Fibroblast of skin of back (primary cell): Measurements from ENCODE around the gene NEUROG1.
A peak's percentile ranks its signal among the peaks of the same experiment; 100 is the strongest.

Experiments
- DNase-seq: peaks from one replicate; pipeline ENCODE4 v3.0.0-alpha.2; 2013

The NEUROG1 gene

GRCh38 chr5:135564331-135564730, 28.6 kb upstream of the NEUROG1 start:
- no peak for DNase-seq

- no peak for DNase-seq
Measured at GRCh38 chr5:135561266-135561665, 25.5 kb upstream of the NEUROG1 start.

DNA sequence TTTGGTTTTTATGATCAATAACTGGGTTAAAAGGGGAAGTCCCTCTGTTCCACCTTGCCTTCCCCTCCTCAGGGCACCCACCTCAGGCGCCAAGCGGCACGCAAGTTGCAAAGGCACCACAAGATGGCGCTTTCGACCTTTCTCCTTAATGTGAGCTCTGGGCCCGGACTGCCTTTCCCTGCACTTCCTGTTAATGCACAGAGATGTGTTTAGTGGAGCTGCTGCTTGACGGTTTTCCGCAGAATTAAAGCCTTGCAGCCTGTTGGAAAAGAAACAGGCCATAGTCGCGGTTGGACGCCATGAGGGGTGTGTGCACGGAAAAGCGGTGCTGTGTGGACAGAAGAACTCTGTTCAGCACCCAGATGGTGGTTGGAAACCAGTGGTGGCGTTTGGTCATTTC, 25.1 kb upstream of the NEUROG1 start:
- peak; percentile 71 for DNase-seq

- DNase-seq, result peak; percentile 29
Measured at GRCh38 chr5:135559354-135559753, 23.6 kb upstream of the NEUROG1 start.

GRCh38 chr5:135557076-135557838, 21.5 kb upstream of the NEUROG1 start:
- DNase-seq, result no peak

- no peak for DNase-seq
Measured at GRCh38 chr5:135556620-135557019, 20.9 kb upstream of the NEUROG1 start.

DNA sequence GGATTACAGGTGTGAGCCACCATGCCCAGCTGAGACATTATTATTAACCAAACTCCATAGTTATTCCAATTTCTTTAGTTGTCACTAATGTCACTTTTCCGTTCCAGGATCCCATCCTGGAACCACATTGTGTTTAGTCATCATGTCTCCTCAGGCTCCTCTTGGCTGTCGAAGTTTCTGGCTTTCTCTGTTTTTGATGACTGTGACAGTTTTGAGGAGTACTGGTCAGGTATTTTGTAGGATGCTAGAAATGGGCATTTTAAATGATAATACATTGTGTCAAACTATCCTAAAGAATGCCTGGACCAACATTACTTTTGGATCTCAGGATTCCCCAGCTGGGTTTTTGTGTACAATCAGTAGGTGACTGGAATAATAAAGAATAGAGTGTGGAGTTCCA, 19.8 kb upstream of the NEUROG1 start:
- DNase-seq, result no peak

- peak; percentile 25 for DNase-seq
Measured at GRCh38 chr5:135553688-135554462, 18.1 kb upstream of the NEUROG1 start.

- peak; percentile 66 for DNase-seq
Measured at GRCh38 chr5:135551593-135552447, 16.1 kb upstream of the NEUROG1 start.

GRCh38 chr5:135549413-135549812, 13.6 kb upstream of the NEUROG1 start:
- no peak for DNase-seq

DNA sequence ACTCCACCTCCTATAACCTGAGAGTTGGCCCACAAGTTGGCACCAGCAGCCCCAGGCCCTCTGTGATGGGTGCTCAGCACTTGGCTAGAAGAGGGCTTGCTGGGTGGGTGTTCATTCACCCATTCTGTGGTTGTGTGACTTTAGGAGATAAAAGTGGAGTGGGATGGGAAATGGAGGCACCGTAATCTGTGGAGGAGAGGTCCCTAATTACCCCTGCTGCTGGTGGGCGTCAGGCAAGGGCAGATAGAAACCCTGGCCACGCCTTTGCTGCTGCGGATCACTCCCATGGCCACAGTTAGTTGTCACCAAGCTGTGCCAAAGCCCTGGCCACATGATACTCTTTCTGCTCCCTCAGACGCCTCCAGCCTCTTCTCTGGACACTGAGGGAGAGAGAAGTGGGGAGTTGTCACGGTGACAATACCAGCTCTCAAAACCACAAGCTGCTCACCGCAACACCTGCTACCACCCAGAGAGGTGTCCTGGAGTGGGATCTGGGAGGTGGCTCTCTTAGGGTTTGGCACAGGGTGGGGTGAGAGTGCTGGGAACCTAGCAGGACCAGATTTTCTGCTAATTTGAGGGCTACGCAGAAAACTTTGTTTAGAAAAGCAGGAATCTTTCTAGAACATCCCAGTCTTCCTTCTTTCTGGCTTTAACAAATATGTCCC, 12.0 kb upstream of the NEUROG1 start:
- no peak for DNase-seq

GRCh38 chr5:135546912-135547311, 11.1 kb upstream of the NEUROG1 start:
- no peak for DNase-seq

- DNase-seq, result no peak
Measured at GRCh38 chr5:135546101-135546500, 10.3 kb upstream of the NEUROG1 start.

DNA sequence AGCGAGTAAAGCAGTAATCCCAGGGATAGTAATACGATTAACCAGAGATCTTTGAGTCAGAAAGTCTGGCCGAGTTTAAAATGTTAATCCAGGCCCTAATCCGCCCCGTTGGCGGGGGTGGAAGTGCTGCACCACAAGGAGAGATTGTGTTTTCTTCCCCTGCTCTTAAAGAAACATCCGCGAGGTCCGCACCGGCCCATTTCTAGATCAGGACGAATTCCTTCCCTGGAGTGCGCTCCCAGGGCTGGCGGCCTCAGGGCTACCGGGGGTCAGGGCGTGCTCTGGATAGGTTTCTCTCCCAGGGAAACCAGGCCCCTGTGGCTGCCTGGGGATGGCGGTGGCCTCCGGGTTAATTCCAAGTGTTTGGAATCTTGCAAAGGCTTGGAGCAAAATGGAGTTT, 9.3 kb upstream of the NEUROG1 start:
- DNase-seq, result no peak

- DNase-seq, result peak; percentile 11
Measured at GRCh38 chr5:135543485-135544304, 7.9 kb upstream of the NEUROG1 start.

GRCh38 chr5:135543001-135543484, 7.3 kb upstream of the NEUROG1 start:
- DNase-seq, result no peak

GRCh38 chr5:135541807-135542502, 6.2 kb upstream of the NEUROG1 start:
- DNase-seq, result no peak

DNA sequence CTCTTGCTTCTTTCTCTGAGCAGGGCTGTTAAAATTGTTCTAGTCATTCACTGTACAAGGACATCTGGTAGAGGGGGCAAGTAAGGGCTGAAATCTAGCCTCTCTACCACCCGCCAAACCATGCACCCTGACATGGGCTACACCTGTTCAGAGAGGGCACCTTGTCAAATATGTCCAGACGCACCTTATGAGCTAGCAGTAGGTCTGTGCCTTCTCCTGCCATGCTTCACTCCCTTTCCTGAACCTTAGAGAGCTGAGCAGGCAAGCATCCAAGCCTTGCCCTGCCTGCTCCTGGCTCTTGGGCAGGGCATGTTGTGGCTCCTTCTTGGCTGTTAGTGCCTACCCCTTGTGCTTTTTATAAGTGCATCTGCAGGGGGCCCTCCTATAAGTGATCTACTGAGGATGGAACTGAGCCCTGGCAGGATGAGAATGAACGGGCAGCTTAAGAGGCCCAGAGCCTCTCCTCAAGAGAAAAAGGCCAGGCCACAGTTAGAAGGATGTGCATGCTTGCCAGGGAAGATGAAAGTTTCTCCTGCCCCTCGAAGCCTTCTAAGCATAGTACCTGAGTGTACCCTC, 3.8 kb upstream of the NEUROG1 start:
- no peak for DNase-seq

DNA sequence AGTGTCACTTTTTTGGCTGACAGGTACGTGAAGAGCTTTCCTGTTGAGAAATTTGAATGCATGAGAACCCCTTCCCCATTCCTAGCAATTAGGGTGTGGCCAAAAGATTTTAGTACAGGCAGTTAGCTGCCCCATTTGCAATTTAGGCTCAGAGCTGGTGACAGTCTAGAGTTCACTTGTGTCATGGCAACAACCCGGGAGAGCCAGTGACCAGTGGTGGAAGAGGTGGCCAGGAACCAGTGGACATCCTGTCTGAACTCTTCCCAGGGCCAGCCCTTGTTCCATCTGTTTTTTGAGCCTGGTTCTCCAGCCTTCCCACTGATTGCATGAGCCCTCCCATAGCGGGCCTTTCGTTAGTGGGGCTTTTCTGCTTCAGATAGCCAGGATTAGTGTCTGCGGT, 2.5 kb upstream of the NEUROG1 start:
- DNase-seq, result no peak

GRCh38 chr5:135537745-135538144, 2.0 kb upstream of the NEUROG1 start:
- DNase-seq, result no peak
